Ishikawa (cell line): Measurements from ENCODE around the gene GSTO2.
A peak's percentile ranks its signal among the peaks of the same experiment; 100 is the strongest.

Experiments used
- CEBPB ChIP-seq: IDR thresholded peaks from 2 replicates; pipeline ENCODE4 v1.6.1; 2012
- CREB1 ChIP-seq: IDR thresholded peaks from 2 replicates; pipeline ENCODE4 v1.6.1; 2012; ENCODE audit warnings: low read depth
- EGR1 ChIP-seq: IDR thresholded peaks from 2 replicates; pipeline ENCODE4 v1.6.1; 2012
- EP300 ChIP-seq: IDR thresholded peaks from 2 replicates; pipeline ENCODE4 v1.6.1; 2012; ENCODE audit warnings: borderline replicate concordance
- FOXM1 ChIP-seq: IDR thresholded peaks from 2 replicates; pipeline ENCODE4 v1.6.1; 2012; ENCODE audit warnings: low read depth, borderline replicate concordance
- MAX ChIP-seq: IDR thresholded peaks from 2 replicates; pipeline ENCODE4 v1.6.1; 2012
- NFIC ChIP-seq: IDR thresholded peaks from 2 replicates; pipeline ENCODE4 v1.6.1; 2012
- RAD21 ChIP-seq: IDR thresholded peaks from 2 replicates; pipeline ENCODE4 v1.6.1; 2012; ENCODE audit warnings: low read depth
- REST ChIP-seq: IDR thresholded peaks from 2 replicates; pipeline ENCODE4 v1.6.1; 2012; ENCODE audit warnings: low read depth, mild to moderate bottlenecking
- TAF1 ChIP-seq: IDR thresholded peaks from 2 replicates; pipeline ENCODE4 v1.6.1; 2012; ENCODE audit warnings: low read depth, mild to moderate bottlenecking
- TCF12 ChIP-seq: IDR thresholded peaks from 2 replicates; pipeline ENCODE4 v1.6.1; 2012; ENCODE audit warnings: low read depth
- TEAD4 ChIP-seq: IDR thresholded peaks from 2 replicates; pipeline ENCODE4 v1.6.1; 2012
- USF1 ChIP-seq: IDR thresholded peaks from 2 replicates; pipeline ENCODE4 v1.6.1; 2012
- YY1 ChIP-seq: IDR thresholded peaks from 2 replicates; pipeline ENCODE4 v1.6.1; 2012; ENCODE audit warnings: low read depth
- ZBTB7A ChIP-seq: IDR thresholded peaks from 2 replicates; pipeline ENCODE4 v1.6.1; 2012; ENCODE audit warnings: low read depth

Gene GSTO2

GRCh38 chr10:104279550-104280259 lies 10.7 kb downstream of the GSTO2 start:
- TF ChIP-seq RAD21 (no peak), CEBPB (no peak), REST (no peak), EGR1 (no peak), EP300 (no peak), ZBTB7A (no peak), CREB1 (no peak), MAX (no peak), USF1 (no peak), TEAD4 (no peak), TCF12 (no peak), FOXM1 (no peak), NFIC (no peak), YY1 (no peak), TAF1 (no peak)

- TF ChIP-seq NFIC (no peak), RAD21 (no peak), REST (no peak), CEBPB (no peak), USF1 (no peak), TCF12 (no peak), TEAD4 (no peak), EGR1 (no peak), TAF1 (no peak), ZBTB7A (no peak), YY1 (no peak), CREB1 (no peak), EP300 (no peak), FOXM1 (no peak), MAX (no peak)
Observed at GRCh38 chr10:104281694-104282093, 12.7 kb downstream of the GSTO2 start.

- TF ChIP-seq EGR1, result no peak
- no peak for TF ChIP-seq TEAD4
- TF ChIP-seq RAD21, result no peak
- no peak for TF ChIP-seq USF1
- no peak for TF ChIP-seq TCF12
Observed at GRCh38 chr10:104284846-104285245, 15.9 kb downstream of the GSTO2 start.

- TF ChIP-seq NFIC (no peak), CEBPB (no peak), TAF1 (no peak)
Observed at GRCh38 chr10:104286939-104287338, 18.0 kb downstream of the GSTO2 start.

- no peak for TF ChIP-seq NFIC
- no peak for TF ChIP-seq USF1
- no peak for TF ChIP-seq CEBPB
- no peak for TF ChIP-seq TCF12
Observed at GRCh38 chr10:104288355-104288754, 19.4 kb downstream of the GSTO2 start.

GRCh38 chr10:104291439-104291951 lies 22.5 kb downstream of the GSTO2 start:
- TF ChIP-seq YY1 (0 out of 2 replicates have a peak, but pooled peaks have one; percentile 20), MAX (peak; percentile 44), CEBPB (0 out of 2 replicates have a peak, but pooled peaks have one; percentile 18), TEAD4 (no peak), RAD21 (peak; percentile 83), USF1 (no peak), EP300 (peak; percentile 25; the same call in 1 of the 2 replicates), ZBTB7A (no peak), TAF1 (no peak), TCF12 (no peak), CREB1 (no peak), EGR1 (no peak), FOXM1 (no peak), NFIC (no peak), REST (no peak)
